Ectodermal cell (in vitro differentiated cells): Measurements from ENCODE around the gene USHBP1.

Source experiments
- H3K27ac ChIP-seq: 2 replicates; pipeline ENCODE4 v1.7.0; 2013; ENCODE audit warnings: mild to moderate bottlenecking, low read depth, low read length; ENCODE audit not compliant: insufficient read depth, poor library complexity, severe bottlenecking
- H3K27me3 ChIP-seq: 2 replicates; pipeline ENCODE4 v1.7.0; 2013; ENCODE audit warnings: mild to moderate bottlenecking, low read length; ENCODE audit not compliant: insufficient read depth, control insufficient read depth, poor library complexity, severe bottlenecking
- H3K36me3 ChIP-seq: one replicate; pipeline ENCODE4 v1.7.0; 2013; ENCODE audit warnings: low read length; ENCODE audit not compliant: control insufficient read depth, insufficient read depth
- H3K4me1 ChIP-seq: one replicate; pipeline ENCODE4 v1.7.0; 2013; ENCODE audit warnings: low read length; ENCODE audit not compliant: control insufficient read depth, insufficient read depth
- H3K4me3 ChIP-seq: 2 replicates; pipeline ENCODE4 v1.7.0; 2013; ENCODE audit warnings: low read depth, low read length, control low read depth; ENCODE audit not compliant: insufficient read depth
- H3K9me3 ChIP-seq: 2 replicates; pipeline ENCODE4 v1.7.0; 2013; ENCODE audit warnings: mild to moderate bottlenecking, low read length, moderate library complexity; ENCODE audit not compliant: control insufficient read depth
- WGBS, 2 experiments: methylation state at CpG; one replicate each; pipeline ENCODE4 v1.1.7; 2013; ENCODE audit warnings: missing lambda C conversion rate in 2 of 2; 5-methylcytosine and 5-hydroxymethylcytosine counted together

Gene USHBP1

GRCh38 chr19:17305517-17306284 lies 41.2 kb upstream of the USHBP1 start, which contains the start of gene MRPL34:
TSS of gene MRPL34 (plus strand) at chr19:17305872. CDS start at chr19:17305893, 21 bp downstream.
- Histone ChIP-seq H3K4me1 (peaks cover 6% of the 10 kb centered on the region), H3K36me3 (no peaks in the 10 kb centered on the region), H3K9me3 (no peaks in the 10 kb centered on the region), H3K27ac (peak within 1 kb of the TSS; percentile 30), H3K27me3 (no peaks in the 10 kb centered on the region), H3K4me3 (peak within 1 kb of the TSS; percentile 66)
- 0% methylated on average over 55 of the region's 55 CpGs for WGBS, 2 experiments

DNA sequence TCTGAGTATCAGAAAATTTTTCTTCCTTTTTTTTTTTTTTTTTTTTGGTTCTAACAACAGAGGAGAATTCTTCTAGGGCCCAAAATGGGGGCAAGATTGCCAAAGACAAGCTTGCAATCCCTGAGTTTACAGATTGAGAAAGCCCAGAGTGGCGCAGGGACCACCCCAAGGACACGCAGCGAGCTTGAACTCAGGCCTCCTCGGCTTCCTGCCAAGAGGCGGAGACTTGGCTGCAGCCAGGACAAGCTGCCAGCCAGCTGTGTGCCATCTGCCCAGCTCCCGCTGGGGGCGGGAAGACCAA lies 40.6 kb upstream of the USHBP1 start:
- Histone ChIP-seq H3K9me3 (no peaks in the 10 kb centered on the region), H3K36me3 (no peaks in the 10 kb centered on the region), H3K4me1 (peaks cover 6% of the 10 kb centered on the region), H3K27ac (peak overlapping the region; percentile 2), H3K4me3 (peak overlapping the region; percentile 66), H3K27me3 (no peaks in the 10 kb centered on the region)
- 8 to 11% methylated on average over 7 of the region's 7 CpGs for WGBS, 2 experiments

DNA sequence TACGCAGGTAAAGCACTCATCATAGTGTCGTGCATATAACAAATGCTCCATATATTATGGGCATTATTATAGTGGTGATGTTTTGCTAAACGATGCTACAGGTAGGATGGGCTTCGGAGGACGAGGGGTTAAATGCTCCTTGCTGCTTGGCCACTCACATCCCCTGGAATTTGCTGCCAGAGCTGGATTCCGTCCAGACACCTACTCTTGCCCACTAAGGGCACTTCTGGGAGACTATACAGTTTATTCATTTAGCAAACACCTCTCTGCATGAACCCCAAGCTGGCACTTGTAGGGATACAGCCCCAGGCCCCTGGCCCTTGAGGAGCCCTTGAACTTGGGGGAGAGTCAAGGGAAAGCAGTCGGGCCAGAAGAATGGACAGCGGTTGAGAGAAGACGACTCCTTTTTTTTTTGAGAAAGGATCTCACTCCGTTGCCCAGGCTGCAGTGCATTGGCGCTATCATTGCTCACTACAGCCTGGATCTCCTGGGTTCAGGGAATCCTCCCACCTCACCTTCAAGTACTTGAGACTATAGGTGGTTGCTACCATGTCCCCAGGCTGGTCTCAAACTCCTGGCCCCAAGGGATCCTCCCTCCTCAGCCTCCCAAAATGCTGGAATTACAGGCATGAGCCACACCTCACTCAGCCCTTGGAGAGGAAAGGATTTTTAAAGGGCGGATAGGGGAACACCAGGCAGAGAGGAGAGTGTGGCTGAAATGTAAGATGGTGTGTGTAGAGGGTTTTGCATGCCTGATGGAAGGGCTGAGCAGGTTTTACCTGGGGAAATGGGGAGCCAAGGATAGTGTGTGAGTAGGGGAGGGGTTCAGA lies 40.1 kb upstream of the USHBP1 start:
- H3K9me3 ChIP-seq, result no peaks in the 10 kb centered on the region
- H3K36me3 ChIP-seq, result no peaks in the 10 kb centered on the region
- WGBS, 2 experiments, result 82 to 83% methylated on average over 10 to 12 of the region's 12 CpGs
- H3K4me1 ChIP-seq, result peaks cover 6% of the 10 kb centered on the region
- no peak overlapping the region for H3K27ac ChIP-seq
- H3K4me3 ChIP-seq, result no peak overlapping the region
- no peaks in the 10 kb centered on the region for H3K27me3 ChIP-seq

GRCh38 chr19:17303940-17304267 lies 39.4 kb upstream of the USHBP1 start:
- 87% methylated on average over 12 of the region's 12 CpGs for WGBS, 2 experiments
- no peaks in the 10 kb centered on the region for H3K27me3 ChIP-seq
- no peak overlapping the region for H3K27ac ChIP-seq
- H3K4me1 ChIP-seq, result peaks cover 6% of the 10 kb centered on the region
- H3K4me3 ChIP-seq, result no peak overlapping the region
- H3K36me3 ChIP-seq, result no peaks in the 10 kb centered on the region
- no peaks in the 10 kb centered on the region for H3K9me3 ChIP-seq

GRCh38 chr19:17303167-17303939 lies 38.8 kb upstream of the USHBP1 start, which contains the start of gene ABHD8:
TSS of gene ABHD8 (minus strand) at chr19:17303425. CDS start at chr19:17301616, 1,809 bp downstream.
- Histone ChIP-seq H3K27ac (no peak within 1 kb of the TSS), H3K4me3 (peak within 1 kb of the TSS; percentile 67), H3K9me3 (no peaks in the 10 kb centered on the region), H3K36me3 (peaks cover 4% of the 10 kb centered on the region), H3K4me1 (peaks cover 6% of the 10 kb centered on the region), H3K27me3 (no peaks in the 10 kb centered on the region)
- 2 to 3% methylated on average over 52 of the region's 52 CpGs for WGBS, 2 experiments

GRCh38 chr19:17302391-17303166 lies 38.0 kb upstream of the USHBP1 start:
- WGBS, 2 experiments, result 19 to 20% methylated on average over 29 of the region's 29 CpGs
- Histone ChIP-seq H3K27me3 (no peaks in the 10 kb centered on the region), H3K27ac (no peak overlapping the region)

DNA sequence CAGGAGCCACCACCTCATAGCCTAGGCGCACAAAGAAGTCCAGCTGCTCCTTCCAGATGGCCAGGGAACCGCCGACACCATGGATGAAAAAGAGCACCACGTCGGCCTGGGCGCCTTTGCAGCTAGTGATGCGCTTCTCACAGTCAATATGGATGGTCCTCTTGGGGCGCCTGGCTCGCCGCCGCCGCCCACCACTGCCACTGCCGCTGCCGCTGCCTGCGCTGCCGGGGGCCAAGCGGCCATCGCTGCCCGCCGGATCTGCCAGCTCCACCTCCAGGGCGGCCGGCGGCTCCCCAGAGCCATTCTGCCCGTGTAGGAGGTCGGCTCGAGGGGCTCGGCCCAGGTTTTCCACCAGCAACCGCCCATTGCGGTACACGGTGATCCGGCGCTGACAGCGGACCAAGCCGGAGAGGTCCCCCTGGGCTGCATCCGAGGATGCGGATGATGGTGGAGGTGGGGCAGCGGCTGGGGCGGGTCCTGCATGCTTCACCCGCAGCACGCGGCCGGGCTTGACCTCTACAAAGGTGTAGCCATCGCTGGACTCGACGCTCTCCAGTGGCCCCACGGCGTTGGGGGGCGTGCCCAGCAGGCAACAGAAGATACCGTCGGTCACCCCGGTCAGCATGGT lies 36.6 kb upstream of the USHBP1 start:
- no peaks in the 10 kb centered on the region for H3K9me3 ChIP-seq
- no peak overlapping the region for H3K4me3 ChIP-seq
- H3K36me3 ChIP-seq, result peaks cover 12% of the 10 kb centered on the region
- no peak overlapping the region for H3K27ac ChIP-seq
- WGBS, 2 experiments, result 94 to 95% methylated on average over 51 of the region's 51 CpGs
- peaks cover 6% of the 10 kb centered on the region for H3K4me1 ChIP-seq
- no peaks in the 10 kb centered on the region for H3K27me3 ChIP-seq

More at GRCh38 chr19:17302391-17303166, 38.0 kb upstream of the USHBP1 start:
- Histone ChIP-seq H3K9me3 (no peaks in the 10 kb centered on the region), H3K4me3 (peak overlapping the region; percentile 67), H3K4me1 (peaks cover 6% of the 10 kb centered on the region), H3K36me3 (peaks cover 8% of the 10 kb centered on the region)

GRCh38 chr19:17296976-17297375 lies 32.4 kb upstream of the USHBP1 start:
- Histone ChIP-seq H3K4me3 (no peak overlapping the region), H3K36me3 (peaks cover 19% of the 10 kb centered on the region), H3K27me3 (no peaks in the 10 kb centered on the region), H3K4me1 (no peaks in the 10 kb centered on the region), H3K27ac (no peak overlapping the region), H3K9me3 (no peaks in the 10 kb centered on the region)
- 95% methylated on average over 6 of the region's 6 CpGs for WGBS, 2 experiments

- Histone ChIP-seq H3K27me3 (no peaks in the 10 kb centered on the region), H3K27ac (no peak overlapping the region), H3K36me3 (peaks cover 19% of the 10 kb centered on the region), H3K4me3 (no peak overlapping the region), H3K4me1 (no peaks in the 10 kb centered on the region), H3K9me3 (no peaks in the 10 kb centered on the region)
- WGBS, 2 experiments, result 88 to 93% methylated on average over 4 of the region's 4 CpGs
Measured at GRCh38 chr19:17296273-17296672, 31.7 kb upstream of the USHBP1 start.
